Colonic mucosa (tissue), 4 donors: Measurements from ENCODE around the gene DENND1A. TPM values are rescaled to one million over a fixed set of nuclear protein-coding genes. Genes with fewer than 3 reads are reported as not detected.
A peak's percentile ranks its signal among the peaks of the same experiment; 100 is the strongest.

Source experiments
- DNase-seq: peaks from one replicate; pipeline ENCODE4 v3.0.0-alpha.2; 2020
- H3K27ac ChIP-seq: fragments of 200-600 bp; one replicate; pipeline ENCODE4 v1.8.0; 2021
- H3K27me3 ChIP-seq: fragments of 200-600 bp; one replicate; pipeline ENCODE4 v1.8.0; 2021
- H3K36me3 ChIP-seq: fragments of 200-600 bp; one replicate; pipeline ENCODE4 v1.8.0; 2021
- H3K4me1 ChIP-seq: fragments of 200-600 bp; one replicate; pipeline ENCODE4 v1.8.0; 2021; ENCODE audit warnings: mild to moderate bottlenecking
- H3K4me3 ChIP-seq: fragments of 200-600 bp; one replicate; pipeline ENCODE4 v1.8.0; 2021
- H3K9ac ChIP-seq, 2 donors: one replicate each; pipeline ENCODE4 v1.7.0; 2013; ENCODE audit warnings: control low read depth in 2 of 2, low read depth in 2 of 2, low read length in 2 of 2
- H3K9me3 ChIP-seq: fragments of 200-600 bp; one replicate; pipeline ENCODE4 v1.8.0; 2021
- CTCF ChIP-seq: fragments of 200-600 bp; IDR thresholded peaks from one replicate; pipeline ENCODE4 v1.8.0; 2022; ENCODE audit warnings: antibody characterized with exemption, mild to moderate bottlenecking
- intact Hi-C: fragments of 100-400 bp; cut with DNase I; formaldehyde crosslinking; loops from one replicate; pipeline ENCODE4 v1.14.1; 2022
- total RNA-seq, 2 donors: library from RNA; stranded (reverse); fragmentation: NEBNext Ultra II Directional in 1 of 2; extraction: Animal tissue kit (Norgen Biotek cat#: 25700) in 1 of 2; gene quantifications; one replicate each; pipeline ENCODE4 v1.2.1, GENCODE V29; 2021
- donor health status: healthy.
- donor health status: DM: no; HTN: no; CAD: no.
- donor health status: DM: no; HTN: no; CAD: no.

The DENND1A gene
- total RNA-seq, 2 donors from 2014 or later: 34.3 to 39.9 TPM

DNA sequence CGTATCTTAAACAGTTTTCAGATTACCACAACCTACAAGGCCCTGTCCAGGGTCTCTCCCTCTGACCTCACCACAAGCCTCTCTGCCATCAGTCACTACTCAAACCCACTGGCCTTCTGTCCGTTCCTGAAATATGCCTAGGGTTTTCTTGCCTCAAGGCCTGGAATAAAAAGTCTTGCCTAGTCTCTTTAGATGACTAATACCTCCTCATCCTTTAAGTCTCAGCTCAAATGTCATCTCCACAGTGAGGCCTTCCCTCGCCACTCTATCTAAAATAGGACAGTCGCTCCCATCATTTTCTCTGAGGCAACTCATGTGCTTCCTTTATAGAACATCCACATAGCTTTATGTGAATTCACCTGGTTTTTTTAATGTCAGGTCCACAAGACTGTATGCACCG, 5.2 kb downstream of the DENND1A start:
- DNase-seq: no peak
- no peaks in the 10 kb centered on the region for H3K36me3 ChIP-seq
- H3K9ac ChIP-seq: no peak overlapping the region
- no peak overlapping the region for H3K27ac ChIP-seq
- intact Hi-C loops: no loop called here
- H3K27me3 ChIP-seq: no peaks in the 10 kb centered on the region
- H3K4me3 ChIP-seq: no peak overlapping the region
- H3K9me3 ChIP-seq: no peaks in the 10 kb centered on the region
- H3K4me1 ChIP-seq: peaks cover 10% of the 10 kb centered on the region
- TF ChIP-seq CTCF: no peak

DNA sequence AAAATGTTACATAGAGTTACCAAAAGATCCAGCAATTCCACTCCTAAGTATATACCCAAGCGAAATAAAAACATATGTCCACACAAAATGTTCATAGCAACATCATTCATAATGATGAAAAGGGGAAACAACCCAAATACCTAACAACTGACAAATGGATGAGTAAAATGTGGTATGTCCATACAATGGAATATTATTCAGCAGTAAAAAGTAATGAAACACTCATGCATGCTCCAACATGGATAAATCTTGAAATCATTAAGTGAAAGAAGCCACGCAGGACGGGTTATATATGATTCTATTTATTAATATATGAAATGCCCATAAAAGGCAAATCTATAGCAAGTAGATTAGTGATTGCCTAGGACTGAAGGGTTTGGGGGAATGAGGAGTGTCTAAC, 6.0 kb downstream of the DENND1A start:
- no peaks in the 10 kb centered on the region for H3K36me3 ChIP-seq
- no peak for DNase-seq
- intact Hi-C loops: no loop called here
- no peaks in the 10 kb centered on the region for H3K27me3 ChIP-seq
- no peaks in the 10 kb centered on the region for H3K9me3 ChIP-seq
- H3K9ac ChIP-seq: no peak overlapping the region
- no peak overlapping the region for H3K4me3 ChIP-seq
- no peak for TF ChIP-seq CTCF
- H3K4me1 ChIP-seq: peaks cover 10% of the 10 kb centered on the region
- H3K27ac ChIP-seq: no peak overlapping the region

DNA sequence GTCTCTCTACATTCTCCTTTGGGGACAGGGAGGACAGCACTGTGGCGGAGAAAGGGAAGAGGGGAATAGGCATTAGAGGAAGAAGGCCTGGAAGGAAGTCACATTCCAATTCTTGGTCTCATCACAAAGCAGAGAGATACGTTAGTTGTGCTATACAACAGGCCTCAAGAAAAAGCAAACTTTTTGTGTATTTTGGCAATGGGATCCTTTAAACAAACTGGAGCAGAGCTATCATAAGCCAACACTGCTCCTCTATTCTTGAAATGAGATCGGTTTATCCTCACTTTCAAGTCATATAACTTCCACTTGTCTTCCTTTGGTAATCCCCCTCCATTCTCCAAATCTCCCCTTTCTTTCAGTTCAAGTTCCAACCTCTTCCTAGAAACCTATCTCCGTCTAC, 6.5 kb downstream of the DENND1A start:
- no peak for TF ChIP-seq CTCF
- H3K27me3 ChIP-seq: no peaks in the 10 kb centered on the region
- no peak for DNase-seq
- intact Hi-C loops: no loop called here
- H3K9me3 ChIP-seq: no peaks in the 10 kb centered on the region
- peak overlapping the region; percentile 83 for H3K27ac ChIP-seq
- no peaks in the 10 kb centered on the region for H3K36me3 ChIP-seq
- H3K4me3 ChIP-seq: no peak overlapping the region
- H3K4me1 ChIP-seq: peaks cover 10% of the 10 kb centered on the region
- H3K9ac ChIP-seq: no peak overlapping the region

GRCh38 chr9:123922911-123923310, 7.0 kb downstream of the DENND1A start:
- DNase-seq: peak; percentile 39
- intact Hi-C loops: no loop called here
- Histone ChIP-seq H3K27me3 (no peaks in the 10 kb centered on the region), H3K27ac (peak overlapping the region; percentile 83), H3K4me1 (peaks cover 8% of the 10 kb centered on the region), H3K9me3 (no peaks in the 10 kb centered on the region), H3K9ac (no peak overlapping the region), H3K4me3 (no peak overlapping the region), H3K36me3 (no peaks in the 10 kb centered on the region)
- TF ChIP-seq CTCF: no peak

DNA sequence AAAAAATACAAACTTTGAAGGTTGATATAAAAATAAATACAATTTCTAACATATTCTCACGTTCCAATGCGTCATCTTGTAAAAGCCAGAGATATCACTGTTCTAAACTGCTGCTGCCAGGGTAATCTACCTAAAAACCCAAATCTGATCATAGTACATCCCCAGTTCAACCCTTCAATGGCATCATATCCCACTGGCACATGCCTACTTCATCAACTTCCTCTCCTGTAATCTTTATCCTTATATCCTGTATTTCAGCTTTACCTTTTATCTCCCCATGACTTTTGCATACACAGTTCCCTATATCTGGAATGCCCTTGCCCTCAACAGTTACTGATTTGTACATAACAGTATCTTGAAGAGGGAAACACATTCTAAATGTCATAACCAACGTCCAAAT, 7.5 kb downstream of the DENND1A start:
- no peak for DNase-seq
- Histone ChIP-seq H3K36me3 (no peaks in the 10 kb centered on the region), H3K9ac (no peak overlapping the region), H3K27ac (peak overlapping the region; percentile 83), H3K9me3 (no peaks in the 10 kb centered on the region), H3K27me3 (no peaks in the 10 kb centered on the region), H3K4me3 (no peak overlapping the region), H3K4me1 (peaks cover 7% of the 10 kb centered on the region)
- intact Hi-C loops: no loop called here
- TF ChIP-seq CTCF: no peak
